ENCODE measurements around the gene SH3RF2. TPM values are rescaled to one million over a fixed set of nuclear protein-coding genes. Genes with fewer than 3 reads are reported as not detected.
"Not testable (repeated sequence)": the region's sequence is repeated elsewhere in the genome, so short reads cannot be mapped to it uniquely, and the experiment has no call there.

SH3RF2 gene, protein sequence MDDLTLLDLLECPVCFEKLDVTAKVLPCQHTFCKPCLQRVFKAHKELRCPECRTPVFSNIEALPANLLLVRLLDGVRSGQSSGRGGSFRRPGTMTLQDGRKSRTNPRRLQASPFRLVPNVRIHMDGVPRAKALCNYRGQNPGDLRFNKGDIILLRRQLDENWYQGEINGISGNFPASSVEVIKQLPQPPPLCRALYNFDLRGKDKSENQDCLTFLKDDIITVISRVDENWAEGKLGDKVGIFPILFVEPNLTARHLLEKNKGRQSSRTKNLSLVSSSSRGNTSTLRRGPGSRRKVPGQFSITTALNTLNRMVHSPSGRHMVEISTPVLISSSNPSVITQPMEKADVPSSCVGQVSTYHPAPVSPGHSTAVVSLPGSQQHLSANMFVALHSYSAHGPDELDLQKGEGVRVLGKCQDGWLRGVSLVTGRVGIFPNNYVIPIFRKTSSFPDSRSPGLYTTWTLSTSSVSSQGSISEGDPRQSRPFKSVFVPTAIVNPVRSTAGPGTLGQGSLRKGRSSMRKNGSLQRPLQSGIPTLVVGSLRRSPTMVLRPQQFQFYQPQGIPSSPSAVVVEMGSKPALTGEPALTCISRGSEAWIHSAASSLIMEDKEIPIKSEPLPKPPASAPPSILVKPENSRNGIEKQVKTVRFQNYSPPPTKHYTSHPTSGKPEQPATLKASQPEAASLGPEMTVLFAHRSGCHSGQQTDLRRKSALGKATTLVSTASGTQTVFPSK
- 50.6 TPM for total RNA-seq

DNA sequence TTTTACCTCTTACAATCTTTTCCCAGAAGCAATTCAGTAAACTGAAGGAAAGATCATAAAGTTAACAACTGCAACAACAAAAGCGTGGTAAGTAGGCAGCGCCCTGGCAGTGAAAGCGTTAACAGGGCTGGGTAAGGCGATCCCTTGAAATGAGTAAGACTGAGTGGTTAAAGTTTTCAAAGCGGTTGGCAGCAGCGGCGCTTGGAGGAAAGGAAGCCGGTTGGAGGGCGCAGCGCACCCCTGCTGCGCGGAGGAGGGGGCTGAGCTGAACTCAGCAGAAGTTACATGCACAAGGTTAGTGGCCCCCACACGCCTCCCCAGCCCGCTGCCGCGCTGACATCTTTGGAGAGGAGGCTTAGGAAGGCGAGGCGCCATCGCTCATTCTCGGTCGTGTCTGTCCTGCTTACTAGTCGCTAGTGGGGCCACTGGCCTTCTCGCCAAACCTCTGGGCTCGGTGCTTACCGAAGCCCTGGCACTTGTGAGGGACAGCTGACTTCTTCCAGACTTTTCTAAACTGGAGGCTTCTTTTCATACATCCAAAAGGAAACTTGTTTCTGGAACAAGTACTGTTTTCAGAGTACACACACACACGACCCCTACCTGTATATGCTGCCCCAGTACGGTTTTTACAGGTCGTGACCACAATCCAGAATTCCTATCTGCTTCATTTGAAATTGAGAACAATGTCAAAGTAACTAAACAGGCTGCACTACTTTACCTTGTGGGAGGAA, at the start of gene SH3RF2:
TSS of gene SH3RF2 (plus strand) at position 178 of the 731 bp plus-strand sequence. CDS start 1,351 bp downstream, outside the sequence.
- Histone ChIP-seq H3K27ac (peak within 1 kb of the TSS; percentile 58 to 64), H3K4me3 (peak within 1 kb of the TSS; percentile 65 to 72), H3K27me3 (no peaks in the 10 kb centered on the region), H3K4me1 (no peaks in the 10 kb centered on the region), H3K36me3 (no peaks in the 10 kb centered on the region), H3K9me3 (no peaks in the 10 kb centered on the region)
- DNase-seq (ENCODE audit: low spot score in 2 of 2), result peak in 1 of 2 donors; percentile 82
- no peak for TF ChIP-seq CTCF (IDR thresholded peaks at IDR 0.05)
- intact Hi-C loops (cut with DNase I), result loop anchor here (2.0 to 5.0 kb wide), 2 partner anchors 38 to 104 kb away; no protein-coding TSS in a partner anchor

DNA sequence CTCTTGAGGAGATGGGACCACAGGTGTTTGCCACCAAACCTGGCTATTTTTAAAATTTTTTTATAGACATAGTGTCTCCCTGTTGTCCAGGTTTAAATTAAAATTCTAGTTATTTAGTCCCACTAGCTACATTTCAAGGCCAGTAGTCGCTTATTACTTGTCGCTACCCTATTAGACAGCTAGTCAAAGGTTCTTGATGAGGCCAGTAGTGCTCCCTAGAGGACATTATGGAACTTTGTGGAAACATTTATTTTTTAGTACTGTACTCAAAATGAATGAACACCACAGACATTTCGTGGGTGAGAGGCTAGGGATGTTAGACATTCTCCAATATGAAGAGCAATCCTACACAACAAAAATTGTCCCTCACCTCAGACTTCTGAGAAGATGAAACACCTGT, 49.2 kb upstream of the SH3RF2 start:
- Histone ChIP-seq H3K4me3 (no peak overlapping the region), H3K9me3 (peaks cover 0 to 8% of the 10 kb centered on the region in 2 donors), H3K36me3 (no peaks in the 10 kb centered on the region), H3K27me3 (no peaks in the 10 kb centered on the region), H3K27ac (no peak overlapping the region), H3K4me1 (no peaks in the 10 kb centered on the region)
- no peak for DNase-seq (ENCODE audit: low spot score in 2 of 2)
- intact Hi-C loops (cut with DNase I), result no loop called here
- TF ChIP-seq CTCF (IDR thresholded peaks at IDR 0.05), result no peak

GRCh38 chr5:145887976-145888574, 48.3 kb upstream of the SH3RF2 start:
- intact Hi-C loops (cut with DNase I), result no loop called here
- H3K27me3 ChIP-seq, result no peaks in the 10 kb centered on the region
- DNase-seq (ENCODE audit: low spot score in 2 of 2), result no peak
- peak in 2 of 3 experiments; percentile 20 to 30 for TF ChIP-seq CTCF (IDR thresholded peaks at IDR 0.05)
- no peak overlapping the region for H3K27ac ChIP-seq
- H3K36me3 ChIP-seq, result no peaks in the 10 kb centered on the region
- peaks cover 0 to 8% of the 10 kb centered on the region in 2 donors for H3K9me3 ChIP-seq
- no peak overlapping the region for H3K4me3 ChIP-seq
- H3K4me1 ChIP-seq, result no peaks in the 10 kb centered on the region

DNA sequence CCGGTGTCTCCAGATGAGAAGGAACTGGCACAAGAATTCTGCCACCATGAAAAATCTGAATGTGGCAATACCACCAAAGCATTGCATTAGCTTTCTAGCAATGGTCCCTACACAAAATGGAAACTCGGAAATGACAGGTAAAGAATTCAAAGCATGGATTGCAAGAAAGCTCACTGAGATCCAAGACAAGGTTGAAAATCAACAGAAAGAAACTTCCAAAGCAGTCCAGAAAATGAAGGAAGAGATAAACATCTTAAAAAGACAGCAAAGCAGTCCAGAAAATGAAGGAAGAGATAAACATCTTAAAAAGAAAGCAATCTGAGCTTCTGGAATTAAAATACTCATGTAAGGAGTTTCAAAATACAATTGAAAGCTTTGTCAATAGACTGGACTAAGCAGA, 46.8 kb upstream of the SH3RF2 start:
- H3K4me1 ChIP-seq, result no peaks in the 10 kb centered on the region
- intact Hi-C loops (cut with DNase I), result no loop called here
- no peak overlapping the region for H3K4me3 ChIP-seq
- H3K27me3 ChIP-seq, result no peaks in the 10 kb centered on the region
- TF ChIP-seq CTCF (IDR thresholded peaks at IDR 0.05), result no peak
- H3K36me3 ChIP-seq, result no peaks in the 10 kb centered on the region
- peaks cover 0 to 8% of the 10 kb centered on the region in 2 donors for H3K9me3 ChIP-seq
- no peak overlapping the region for H3K27ac ChIP-seq
- DNase-seq (ENCODE audit: low spot score in 2 of 2), result no peak

DNA sequence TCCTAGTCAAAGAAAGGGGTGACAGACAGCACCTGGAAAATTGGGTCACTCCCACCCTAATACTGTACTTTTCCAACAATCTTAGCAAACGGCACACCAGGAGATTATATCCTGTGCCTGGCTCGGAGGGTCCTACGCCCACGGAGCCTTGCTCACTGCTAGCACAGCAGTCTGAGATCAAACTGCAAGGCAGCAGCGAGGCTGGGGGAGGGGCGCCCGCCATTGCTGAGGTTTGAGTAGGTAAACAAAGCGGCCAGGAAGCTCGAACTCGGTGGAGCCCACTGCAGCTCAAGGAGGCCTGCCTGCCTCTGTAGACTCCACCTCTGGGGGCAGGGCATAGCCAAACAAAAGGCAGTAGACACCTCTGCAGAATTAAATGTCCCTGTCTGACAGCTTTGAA, 45.0 kb upstream of the SH3RF2 start:
- H3K9me3 ChIP-seq; intact Hi-C loops (cut with DNase I); H3K36me3 ChIP-seq; H3K4me3 ChIP-seq; H3K27ac ChIP-seq; DNase-seq (ENCODE audit: low spot score in 2 of 2); H3K27me3 ChIP-seq; H3K4me1 ChIP-seq: not testable (repeated sequence)
